ENCODE data around the gene SYF2.

Gene SYF2

GRCh38 chr1:25185409-25186160, 46.7 kb downstream of the SYF2 start:
- in situ Hi-C loops (cut with HindIII; ENCODE audit: low sequenced_read_pairs): no loop called here
- TF ChIP-seq CTCF (IDR thresholded peaks at IDR 0.05; ENCODE audit: low read depth, low read length): no peak
- DNase-seq (ENCODE audit: low read depth, low spot score): no peak

DNA sequence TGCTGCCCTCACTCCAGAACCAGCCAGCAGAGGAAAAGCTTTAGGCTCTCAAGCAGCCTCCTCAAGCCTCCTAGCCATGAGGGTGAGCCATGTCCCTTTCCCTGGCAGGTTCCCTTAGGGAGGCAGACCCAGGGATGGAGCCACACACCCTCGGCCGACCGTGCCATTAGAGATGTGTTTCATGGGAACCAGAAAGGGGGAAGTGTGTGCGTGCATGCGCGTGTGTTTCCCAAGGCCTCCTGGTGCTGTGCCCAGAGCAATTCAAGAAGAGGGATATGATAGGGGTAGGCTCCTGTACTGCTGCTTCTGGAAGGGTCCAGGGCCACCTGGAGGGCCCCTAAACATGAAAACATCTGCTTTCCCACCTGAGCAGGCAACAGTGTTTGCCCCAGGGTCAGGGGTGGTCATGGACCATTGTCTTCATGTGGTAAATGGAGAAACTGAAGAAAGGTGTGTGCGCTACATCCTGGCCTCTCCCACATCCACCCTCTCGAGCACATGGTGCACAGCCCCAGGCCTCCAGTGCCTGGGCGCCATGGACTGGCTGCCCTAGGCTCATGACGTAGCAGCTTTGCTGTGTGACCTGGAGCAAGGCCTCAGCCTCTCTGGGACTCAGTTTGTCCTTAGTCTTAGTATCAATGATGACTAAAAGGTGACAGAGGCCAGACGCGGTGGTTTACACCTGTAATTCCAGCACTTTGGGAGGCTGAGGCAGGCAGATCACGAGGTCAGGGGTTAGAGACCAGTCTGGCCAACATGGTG, 48.1 kb downstream of the SYF2 start:
- DNase-seq (ENCODE audit: low read depth, low spot score): no peak
- no peak overlapping the region for H3K4me3 ChIP-seq (ENCODE audit: low read depth, low read length)
- no peak for TF ChIP-seq CTCF (IDR thresholded peaks at IDR 0.05; ENCODE audit: low read depth, low read length)
- in situ Hi-C loops (cut with HindIII; ENCODE audit: low sequenced_read_pairs): no loop called here

More at GRCh38 chr1:25185409-25186160, 46.7 kb downstream of the SYF2 start:
- no peak overlapping the region for H3K4me3 ChIP-seq (ENCODE audit: low read depth, low read length)

DNA sequence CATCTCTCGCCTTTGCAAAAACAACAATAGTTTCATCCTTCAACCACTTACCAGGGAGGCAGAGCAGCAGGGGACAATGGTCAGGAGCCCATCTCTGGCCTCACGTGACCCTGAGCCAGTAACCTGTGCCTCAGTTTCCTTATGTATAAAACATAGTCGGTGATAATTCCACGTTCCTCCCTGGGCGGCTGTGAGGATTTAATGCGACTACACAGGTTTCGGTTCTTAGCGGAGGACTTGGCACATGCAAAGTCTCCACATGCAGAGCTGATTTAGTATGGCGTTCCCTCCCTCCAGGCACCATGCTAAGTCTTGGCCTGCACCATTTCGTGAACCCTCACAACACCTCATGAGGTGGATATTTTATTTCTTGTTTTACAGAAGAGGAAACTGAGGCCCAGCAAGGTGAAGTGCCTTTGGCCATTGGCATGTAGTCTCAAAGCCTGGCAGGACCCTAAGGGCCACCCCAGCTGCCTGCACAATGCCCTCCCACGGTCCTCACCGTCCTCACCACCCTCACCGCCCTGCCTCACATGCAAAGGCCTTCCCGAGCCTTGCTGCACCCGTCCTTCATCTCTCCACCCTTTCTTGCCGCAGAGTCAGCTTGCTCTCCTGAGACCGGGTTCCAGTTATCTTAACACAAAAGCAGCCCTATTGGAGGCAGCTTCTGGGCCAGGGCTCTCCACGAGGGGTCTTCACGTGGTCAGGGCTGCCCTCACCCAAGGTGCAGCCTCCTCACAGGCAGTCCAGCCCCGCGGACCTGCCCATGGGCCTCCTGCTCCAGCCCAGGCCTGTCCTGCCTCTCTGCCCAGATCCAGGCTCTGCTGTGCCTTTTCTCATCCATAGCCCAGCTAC, 48.9 kb downstream of the SYF2 start:
- in situ Hi-C loops (cut with HindIII; ENCODE audit: low sequenced_read_pairs): no loop called here
- no peak for TF ChIP-seq CTCF (IDR thresholded peaks at IDR 0.05; ENCODE audit: low read depth, low read length)
- DNase-seq (ENCODE audit: low read depth, low spot score): no peak
- no peak overlapping the region for H3K4me3 ChIP-seq (ENCODE audit: low read depth, low read length)

- TF ChIP-seq CTCF (IDR thresholded peaks at IDR 0.05; ENCODE audit: low read depth, low read length): no peak
- H3K4me3 ChIP-seq (ENCODE audit: low read depth, low read length): no peak overlapping the region
- in situ Hi-C loops (cut with HindIII; ENCODE audit: low sequenced_read_pairs): no loop called here
- DNase-seq (ENCODE audit: low read depth, low spot score): peak; percentile 51
Observed at GRCh38 chr1:25182629-25183028, 49.7 kb downstream of the SYF2 start.

- no peak for TF ChIP-seq CTCF (IDR thresholded peaks at IDR 0.05; ENCODE audit: low read depth, low read length)
- in situ Hi-C loops (cut with HindIII; ENCODE audit: low sequenced_read_pairs): no loop called here
- no peak overlapping the region for H3K4me3 ChIP-seq (ENCODE audit: low read depth, low read length)
- no peak for DNase-seq (ENCODE audit: low read depth, low spot score)
Observed at GRCh38 chr1:25180996-25181395, 51.3 kb downstream of the SYF2 start.

DNA sequence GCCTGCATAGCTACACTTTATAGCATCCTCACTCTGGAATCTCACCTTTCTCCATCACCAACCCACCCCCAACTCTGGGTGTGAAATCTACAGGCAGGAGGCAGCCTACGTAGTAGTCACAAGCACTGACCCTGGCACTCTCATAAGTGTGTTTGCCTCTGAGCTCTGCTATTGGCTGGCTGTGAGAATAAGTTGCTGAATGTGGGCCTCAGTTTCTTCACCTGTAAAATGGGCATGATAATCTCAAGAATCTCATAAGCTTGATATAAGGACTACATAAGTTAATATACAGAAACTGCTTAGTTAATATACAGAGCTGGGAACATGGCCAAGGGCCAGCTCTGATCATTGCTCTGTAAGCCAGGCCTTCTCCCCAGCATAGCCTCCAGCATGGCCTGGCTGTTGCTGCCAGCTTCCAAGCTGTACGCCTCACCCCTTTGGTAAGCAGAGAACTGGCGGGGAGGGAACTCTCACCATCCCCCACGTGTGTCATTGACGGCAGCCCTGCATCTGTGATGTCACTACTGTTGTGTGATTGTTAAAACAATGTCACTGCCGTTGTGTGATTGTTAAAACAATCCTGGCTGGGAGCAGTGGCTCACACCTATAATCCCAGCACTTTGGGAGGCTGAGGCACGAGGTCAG, 53.3 kb downstream of the SYF2 start:
- no peak for TF ChIP-seq CTCF (IDR thresholded peaks at IDR 0.05; ENCODE audit: low read depth, low read length)
- no peak for DNase-seq (ENCODE audit: low read depth, low spot score)
- H3K4me3 ChIP-seq (ENCODE audit: low read depth, low read length): no peak overlapping the region
- in situ Hi-C loops (cut with HindIII; ENCODE audit: low sequenced_read_pairs): no loop called here

All from astrocyte of the spinal cord (primary cell).